Upper lobe of right lung (tissue), 1 donor: ENCODE measurements around the gene DACH1. TPM values are rescaled to one million over a fixed set of nuclear protein-coding genes. Genes with fewer than 3 reads are reported as not detected.

Source experiments
- ATAC-seq: fragments of 200-7000 bp; cut with Tn5 transposase; one replicate; pipeline ENCODE4 v1.9.1; 2020; ENCODE audit warnings: mild to moderate bottlenecking, moderate library complexity
- DNase-seq: peaks from one replicate; pipeline ENCODE4 v3.0.0-alpha.2; 2020
- H3K27ac ChIP-seq: fragments of 200-600 bp; one replicate; pipeline ENCODE4 v1.8.0; 2022
- H3K27me3 ChIP-seq: fragments of 200-600 bp; one replicate; pipeline ENCODE4 v1.8.0; 2022; ENCODE audit warnings: mild to moderate bottlenecking
- H3K36me3 ChIP-seq: fragments of 200-600 bp; one replicate; pipeline ENCODE4 v1.8.0; 2022
- H3K4me1 ChIP-seq: fragments of 200-600 bp; one replicate; pipeline ENCODE4 v1.8.0; 2022
- H3K4me3 ChIP-seq: fragments of 200-600 bp; one replicate; pipeline ENCODE4 v1.8.0; 2022; ENCODE audit warnings: mild to moderate bottlenecking
- H3K9me3 ChIP-seq: fragments of 200-600 bp; one replicate; pipeline ENCODE4 v1.8.0; 2022
- CTCF ChIP-seq: fragments of 200-600 bp; IDR thresholded peaks from one replicate; pipeline ENCODE4 v1.8.0; 2022; ENCODE audit warnings: antibody characterized with exemption
- intact Hi-C: fragments of 100-400 bp; cut with DNase I; formaldehyde crosslinking; loops from one replicate; pipeline ENCODE4 v1.11.0; 2022
- total RNA-seq: library from RNA; stranded (reverse); fragmentation: NEBNext Ultra II Directional; extraction: Animal tissue kit (Norgen Biotek cat#: 25700); gene quantifications from one replicate; pipeline ENCODE4 v1.2.1, GENCODE V29; 2021
- donor health status: DM: no; HTN: yes; CAD: no; lungs with severe emphysema.

DACH1 gene
- total RNA-seq, 1 donor from 2014 or later: 11.5 TPM

GRCh38 chr13:71596116-71596515 lies 270.9 kb downstream of the DACH1 start:
- DNase-seq (no peak), ATAC-seq (no peak)
- TF ChIP-seq CTCF: no peak
- intact Hi-C loops: no loop called here
- H3K4me3 ChIP-seq: no peak overlapping the region
- no peaks in the 10 kb centered on the region for H3K36me3 ChIP-seq
- no peaks in the 10 kb centered on the region for H3K4me1 ChIP-seq
- no peaks in the 10 kb centered on the region for H3K9me3 ChIP-seq
- H3K27ac ChIP-seq: no peak overlapping the region
- H3K27me3 ChIP-seq: no peaks in the 10 kb centered on the region

GRCh38 chr13:71593566-71593965 lies 273.4 kb downstream of the DACH1 start:
- Histone ChIP-seq H3K27ac (no peak overlapping the region), H3K9me3 (no peaks in the 10 kb centered on the region), H3K36me3 (no peaks in the 10 kb centered on the region), H3K27me3 (no peaks in the 10 kb centered on the region), H3K4me1 (no peaks in the 10 kb centered on the region), H3K4me3 (no peak overlapping the region)
- no peak for ATAC-seq
- DNase-seq: no peak
- intact Hi-C loops: no loop called here
- no peak for TF ChIP-seq CTCF

- no peak for TF ChIP-seq CTCF
- intact Hi-C loops: no loop called here
- Histone ChIP-seq H3K4me1 (no peaks in the 10 kb centered on the region), H3K4me3 (no peak overlapping the region), H3K27ac (no peak overlapping the region), H3K36me3 (no peaks in the 10 kb centered on the region), H3K9me3 (no peaks in the 10 kb centered on the region), H3K27me3 (no peaks in the 10 kb centered on the region)
- no peak for ATAC-seq
- no peak for DNase-seq
Observed at GRCh38 chr13:71591374-71591773, 275.6 kb downstream of the DACH1 start.

GRCh38 chr13:71590654-71591148 lies 276.3 kb downstream of the DACH1 start:
- Histone ChIP-seq H3K9me3 (no peaks in the 10 kb centered on the region), H3K4me1 (no peaks in the 10 kb centered on the region), H3K4me3 (no peak overlapping the region), H3K27me3 (no peaks in the 10 kb centered on the region), H3K27ac (no peak overlapping the region), H3K36me3 (no peaks in the 10 kb centered on the region)
- DNase-seq (no peak), ATAC-seq (no peak)
- TF ChIP-seq CTCF: no peak
- intact Hi-C loops: no loop called here

- no peaks in the 10 kb centered on the region for H3K4me1 ChIP-seq
- intact Hi-C loops: no loop called here
- no peak for DNase-seq
- TF ChIP-seq CTCF: no peak
- ATAC-seq: no peak
- H3K9me3 ChIP-seq: no peaks in the 10 kb centered on the region
- no peaks in the 10 kb centered on the region for H3K27me3 ChIP-seq
- no peaks in the 10 kb centered on the region for H3K36me3 ChIP-seq
- no peak overlapping the region for H3K4me3 ChIP-seq
- no peak overlapping the region for H3K27ac ChIP-seq
Observed at GRCh38 chr13:71589032-71589431, 278.0 kb downstream of the DACH1 start.

- H3K27me3 ChIP-seq: no peaks in the 10 kb centered on the region
- no peak overlapping the region for H3K4me3 ChIP-seq
- intact Hi-C loops: no loop called here
- no peak overlapping the region for H3K27ac ChIP-seq
- H3K9me3 ChIP-seq: no peaks in the 10 kb centered on the region
- DNase-seq (no peak), ATAC-seq (no peak)
- H3K36me3 ChIP-seq: no peaks in the 10 kb centered on the region
- TF ChIP-seq CTCF: no peak
- H3K4me1 ChIP-seq: no peaks in the 10 kb centered on the region
Observed at GRCh38 chr13:71587817-71588216, 279.2 kb downstream of the DACH1 start.
